Neural cell (in vitro differentiated cells): Measurements from ENCODE around the gene MBNL3. TPM values are rescaled to one million over a fixed set of nuclear protein-coding genes. Genes with fewer than 3 reads are reported as not detected.

ENCODE experiments used
- H2AFZ ChIP-seq: fragments of 200-600, 300-800 bp; sonication (generic), shearing (Covaris generic); 2 replicates; pipeline ENCODE4 v1.6.0; 2014; ENCODE audit warnings: low read depth, mild to moderate bottlenecking, antibody characterized with exemption, low read length, moderate library complexity
- H3F3A ChIP-seq: fragments of 200-600 bp; shearing (Covaris generic); 2 replicates; pipeline ENCODE4 v1.6.1; 2016; ENCODE audit warnings: mild to moderate bottlenecking, moderate library complexity, mixed read lengths, antibody characterized with exemption, low read length; ENCODE audit not compliant: insufficient read depth, poor library complexity, severe bottlenecking
- H3K27ac ChIP-seq: fragments of 200-600, 300-800 bp; sonication (generic), shearing (Covaris generic); 2 replicates; pipeline ENCODE4 v1.5.1; 2014; ENCODE audit warnings: mild to moderate bottlenecking, low read length, moderate library complexity
- H3K27me3 ChIP-seq: fragments of 300-800, 200-600 bp; sonication (generic), shearing (Covaris generic); 2 replicates; pipeline ENCODE4 v1.6.0; 2014; ENCODE audit warnings: mild to moderate bottlenecking, low read depth, low read length, moderate library complexity; ENCODE audit not compliant: insufficient read depth
- H3K36me3 ChIP-seq: fragments of 300-800, 200-600 bp; sonication (generic), shearing (Covaris generic); 2 replicates; pipeline ENCODE4 v1.5.1; 2014; ENCODE audit warnings: mild to moderate bottlenecking, antibody characterized with exemption, low read length, moderate library complexity; ENCODE audit not compliant: insufficient read depth
- H3K4me2 ChIP-seq: fragments of 300-800, 200-600 bp; sonication (generic), shearing (Covaris generic); 2 replicates; pipeline ENCODE4 v1.6.0; 2014; ENCODE audit warnings: mild to moderate bottlenecking, low read length
- H3K4me3 ChIP-seq: fragments of 300-800, 200-600 bp; sonication (generic), shearing (Covaris generic); 2 replicates; pipeline ENCODE4 v1.5.1; 2014; ENCODE audit warnings: mild to moderate bottlenecking, low read length, moderate library complexity
- H3K79me2 ChIP-seq: fragments of 200-600 bp; shearing (Covaris generic); replicated peaks from 2 replicates; pipeline ENCODE4 v1.6.0; 2014; ENCODE audit warnings: mild to moderate bottlenecking, low read length, moderate library complexity; ENCODE audit not compliant: insufficient read depth
- H3K9ac ChIP-seq: fragments of 300-800, 200-600 bp; sonication (generic), shearing (Covaris generic); 2 replicates; pipeline ENCODE4 v1.6.1; 2016; ENCODE audit warnings: mild to moderate bottlenecking, low read length, mixed read lengths
- H3K9me2 ChIP-seq: fragments of 200-600 bp; shearing (Covaris generic); 2 replicates; pipeline ENCODE4 v1.6.1; 2016; ENCODE audit warnings: mild to moderate bottlenecking, low read length, mixed read lengths; ENCODE audit not compliant: insufficient read depth
- H3K9me3 ChIP-seq: fragments of 200-600, 300-800 bp; sonication (generic), shearing (Covaris generic); 2 replicates; pipeline ENCODE4 v1.6.1; 2016; ENCODE audit warnings: mild to moderate bottlenecking, mixed run types, low read length, moderate library complexity, mixed read lengths
- H4K20me1 ChIP-seq: fragments of 200-600 bp; shearing (Covaris generic); 2 replicates; pipeline ENCODE4 v1.6.1; 2016; ENCODE audit warnings: mild to moderate bottlenecking, mixed run types; ENCODE audit not compliant: insufficient read depth
- CTCF ChIP-seq: fragments of 450-650 bp; IDR thresholded peaks from 2 replicates; pipeline ENCODE4 v1.5.1; 2014; ENCODE audit warnings: antibody characterized with exemption, mild to moderate bottlenecking, moderate library complexity; ENCODE audit not compliant: poor library complexity, severe bottlenecking
- EP300 ChIP-seq: fragments of 450-650 bp; conservative IDR thresholded peaks from 2 replicates; pipeline ENCODE4 v1.6.1; 2014; ENCODE audit warnings: antibody characterized with exemption, mild to moderate bottlenecking, moderate library complexity; ENCODE audit not compliant: poor library complexity, severe bottlenecking
- EZH2 ChIP-seq: fragments of 200-600, 300-800 bp; shearing (Covaris generic), sonication (generic); IDR thresholded peaks from 2 replicates; pipeline ENCODE4 v1.6.1; 2014; ENCODE audit warnings: antibody characterized with exemption, low read length, borderline replicate concordance, mild to moderate bottlenecking; ENCODE audit not compliant: insufficient read depth, poor library complexity, severe bottlenecking
- MXI1 ChIP-seq: fragments of 450-650 bp; conservative IDR thresholded peaks from 2 replicates; pipeline ENCODE4 v1.6.1; 2014; ENCODE audit warnings: antibody characterized with exemption, mild to moderate bottlenecking; ENCODE audit not compliant: poor library complexity, severe bottlenecking
- POLR2AphosphoS5 ChIP-seq: IDR thresholded peaks from 2 replicates; pipeline ENCODE4 v1.6.1; 2012
- RAD21 ChIP-seq: fragments of 450-650 bp; conservative IDR thresholded peaks from 2 replicates; pipeline ENCODE4 v1.6.1; 2014; ENCODE audit warnings: antibody characterized with exemption, mild to moderate bottlenecking, moderate library complexity
- REST ChIP-seq: IDR thresholded peaks from 2 replicates; pipeline ENCODE4 v1.6.1; 2012; ENCODE audit warnings: borderline replicate concordance
- SMC3 ChIP-seq: fragments of 450-650 bp; conservative IDR thresholded peaks from 2 replicates; pipeline ENCODE4 v1.6.1; 2014; ENCODE audit warnings: antibody characterized with exemption, mild to moderate bottlenecking, moderate library complexity; ENCODE audit not compliant: poor library complexity
- TAF1 ChIP-seq: IDR thresholded peaks from 2 replicates; pipeline ENCODE4 v1.6.1; 2012; ENCODE audit warnings: low read depth
- polyA plus RNA-seq: library from polyadenylated mRNA; depleted of rRNA; stranded (reverse); fragments of >200 nt; gene quantifications from 2 replicates; pipeline ENCODE4 v1.2.3, GENCODE V29; 2014

MBNL3 gene
- polyA plus RNA-seq, 1 donor from 2014 or later, result 0.09 TPM

DNA sequence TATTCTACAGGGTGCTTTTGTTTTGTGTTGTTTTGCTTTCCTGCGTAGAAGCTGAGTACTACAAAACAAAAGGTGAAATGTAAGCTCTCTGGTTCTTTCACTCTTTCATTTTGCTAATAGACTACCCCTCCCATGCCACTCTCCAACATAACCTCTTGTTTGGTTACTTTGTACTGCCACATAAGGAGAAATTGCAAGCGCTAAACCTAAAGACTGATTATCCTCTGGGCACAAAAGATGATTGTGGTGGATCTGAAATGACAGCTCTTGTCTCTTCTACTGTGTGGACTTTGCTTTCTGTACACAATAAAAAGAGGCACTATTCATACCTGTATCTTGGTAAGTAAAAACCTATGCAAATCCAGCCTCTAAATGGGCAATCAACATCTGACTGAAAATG is 5.3 kb downstream of the MBNL3 start:
- no peak overlapping the region for H3K4me2 ChIP-seq

GRCh38 chrX:132482632-132483031 is 6.2 kb downstream of the MBNL3 start:
- H3K27me3 ChIP-seq, result no peaks in the 10 kb centered on the region
- no peaks in the 10 kb centered on the region for H3K79me2 ChIP-seq
- no peak overlapping the region for H2AFZ ChIP-seq
- H3K9me3 ChIP-seq, result no peaks in the 10 kb centered on the region
- H3K9me2 ChIP-seq, result no peaks in the 10 kb centered on the region
- H4K20me1 ChIP-seq, result no peaks in the 10 kb centered on the region
- H3K9ac ChIP-seq, result no peak overlapping the region
- H3K4me3 ChIP-seq, result no peak overlapping the region
- no peaks in the 10 kb centered on the region for H3F3A ChIP-seq
- H3K27ac ChIP-seq, result no peak overlapping the region
- no peaks in the 10 kb centered on the region for H3K36me3 ChIP-seq
- no peak overlapping the region for H3K4me2 ChIP-seq
- TF ChIP-seq RAD21 (no peak), EZH2 (no peak), TAF1 (no peak), POLR2AphosphoS5 (no peak), SMC3 (no peak), CTCF (no peak), REST (no peak)

More for the DNA sequence above, 5.3 kb downstream of the MBNL3 start:
- no peaks in the 10 kb centered on the region for H3F3A ChIP-seq
- H3K4me3 ChIP-seq, result no peak overlapping the region
- H3K27ac ChIP-seq, result no peak overlapping the region
- TF ChIP-seq TAF1 (no peak), MXI1 (no peak), POLR2AphosphoS5 (no peak), REST (no peak), RAD21 (no peak), EZH2 (no peak), EP300 (no peak), CTCF (no peak), SMC3 (no peak)
- H4K20me1 ChIP-seq, result no peaks in the 10 kb centered on the region
- no peaks in the 10 kb centered on the region for H3K9me3 ChIP-seq
- H2AFZ ChIP-seq, result no peak overlapping the region
- no peaks in the 10 kb centered on the region for H3K36me3 ChIP-seq
- no peak overlapping the region for H3K9ac ChIP-seq
- H3K9me2 ChIP-seq, result no peaks in the 10 kb centered on the region
- H3K27me3 ChIP-seq, result peaks cover 8% of the 10 kb centered on the region
- no peaks in the 10 kb centered on the region for H3K79me2 ChIP-seq
